ENCODE measurements around the gene OPA1. TPM values are rescaled to one million over a fixed set of nuclear protein-coding genes. Genes with fewer than 3 reads are reported as not detected.

OPA1 gene
- total and polyA plus RNA-seq, 2 of the 13 experiments (the other 11 are each of a cell fraction or from before 2014, with no cell fraction given) = 26.7 to 78.5 TPM

DNA sequence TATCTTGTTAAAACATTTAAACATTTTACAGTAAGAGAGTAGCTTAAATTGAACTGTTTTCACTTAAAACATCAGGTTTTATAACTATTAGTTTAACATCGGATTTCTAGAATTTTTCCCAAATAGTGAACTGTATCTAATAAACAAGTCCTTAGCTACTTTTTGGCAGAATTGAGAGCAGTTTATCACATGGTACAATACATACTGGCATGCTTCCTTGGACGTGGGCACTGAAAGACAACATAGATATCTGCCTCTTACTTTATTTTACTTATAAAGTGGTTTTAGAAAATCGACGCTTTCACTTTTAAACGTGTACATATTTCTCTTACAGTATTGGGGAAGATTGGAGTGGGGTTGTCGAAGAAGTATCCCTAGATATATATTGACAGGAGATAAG lies 52.8 kb downstream of the OPA1 start:
- ATAC-seq (no peak), FAIRE-seq (no peak), DNase-seq (ENCODE audit: low spot score) (no peak)
- Histone ChIP-seq H3K36me3 (replicated peaks in 1 of 2; ENCODE audit: control insufficient read depth in 1 of 2, insufficient read depth in 2 of 2, low read length in 2 of 2) (peaks cover 5 to 66% of the 10 kb centered on the region in 2 experiments; a peak in 4 of 5 replicates), H4K20me1 (ENCODE audit: insufficient read depth, low read length) (no peaks in the 10 kb centered on the region), H3K27ac (ENCODE audit: extremely low read length, insufficient read depth, low read length) (no peak overlapping the region), H2AFZ (ENCODE audit: low read length) (no peak overlapping the region), H3K9me3 (ENCODE audit: low read length) (no peaks in the 10 kb centered on the region), H3K27me3 (ENCODE audit: control insufficient read depth in 1 of 2, insufficient read depth in 2 of 2, low read length in 2 of 2) (no peaks in the 10 kb centered on the region), H3K4me1 (ENCODE audit: insufficient read depth, low read length) (no peaks in the 10 kb centered on the region), H3K4me3 (replicated peaks in 1 of 3; ENCODE audit: insufficient read depth in 1 of 3, low read depth in 2 of 3, low read length in 3 of 3) (no peak overlapping the region), H3K79me2 (ENCODE audit: insufficient read depth, low read length) (no peaks in the 10 kb centered on the region), H3K9ac (ENCODE audit: insufficient read depth, low read depth, low read length) (no peak overlapping the region), H3K4me2 (ENCODE audit: low read depth, low read length) (no peak overlapping the region)
- BruUV-seq (replicated peaks) = no TSS peak
- WGBS (ENCODE audit: low lambda C conversion rate) = 98% methylated on average over 6 of the region's 6 CpGs
- ChIA-PET POLR2A (no interaction called here), CTCF (ENCODE audit: low intra/inter-chr PET ratio, low total read pairs) (no interaction called here)
- intact Hi-C loops (cut with micrococcal nuclease; ENCODE audit: unreplicated experiment) = no loop called here
- TF ChIP-seq ZIK1 (CRISPR knock-in tag; IDR thresholded peaks at IDR 0.05; ENCODE audit: borderline replicate concordance, low read depth) (no peak), ZNF451 (CRISPR knock-in tag; IDR thresholded peaks at IDR 0.05) (no peak), ZMYM2 (CRISPR knock-in tag; IDR thresholded peaks at IDR 0.05) (no peak), MAZ (IDR thresholded peaks at IDR 0.05; ENCODE audit: borderline replicate concordance, low read depth, low read length) (no peak), MAZ (CRISPR knock-in tag; IDR thresholded peaks at IDR 0.05; ENCODE audit: low read depth) (no peak), ZBTB20 (CRISPR knock-in tag; IDR thresholded peaks at IDR 0.05; ENCODE audit: borderline replicate concordance, low read depth) (no peak), GABPB1 (CRISPR knock-in tag; IDR thresholded peaks at IDR 0.05) (no peak), MLLT10 (CRISPR knock-in tag; IDR thresholded peaks at IDR 0.05) (no peak), SAP130 (CRISPR knock-in tag; IDR thresholded peaks at IDR 0.05; ENCODE audit: low read depth) (no peak), RCOR2 (CRISPR knock-in tag; IDR thresholded peaks at IDR 0.05) (no peak), TAF1 (CRISPR knock-in tag; IDR thresholded peaks at IDR 0.05) (no peak), ZEB1 (IDR thresholded peaks at IDR 0.05; ENCODE audit: insufficient replicate concordance, low read depth) (no peak), PHF20 (CRISPR knock-in tag; IDR thresholded peaks at IDR 0.05) (no peak)
- TF ChIP-seq, protein P1, sequence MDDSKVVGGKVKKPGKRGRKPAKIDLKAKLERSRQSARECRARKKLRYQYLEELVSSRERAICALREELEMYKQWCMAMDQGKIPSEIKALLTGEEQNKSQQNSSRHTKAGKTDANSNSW (CRISPR knock-in tag; IDR thresholded peaks at IDR 0.05; ENCODE audit: borderline replicate concordance) = no peak
- TF ChIP-seq, protein P2, sequence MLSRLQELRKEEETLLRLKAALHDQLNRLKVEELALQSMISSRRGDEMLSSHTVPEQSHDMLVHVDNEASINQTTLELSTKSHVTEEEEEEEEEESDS (CRISPR knock-in tag; IDR thresholded peaks at IDR 0.05; ENCODE audit: borderline replicate concordance) = no peak
- TF ChIP-seq, protein P3, sequence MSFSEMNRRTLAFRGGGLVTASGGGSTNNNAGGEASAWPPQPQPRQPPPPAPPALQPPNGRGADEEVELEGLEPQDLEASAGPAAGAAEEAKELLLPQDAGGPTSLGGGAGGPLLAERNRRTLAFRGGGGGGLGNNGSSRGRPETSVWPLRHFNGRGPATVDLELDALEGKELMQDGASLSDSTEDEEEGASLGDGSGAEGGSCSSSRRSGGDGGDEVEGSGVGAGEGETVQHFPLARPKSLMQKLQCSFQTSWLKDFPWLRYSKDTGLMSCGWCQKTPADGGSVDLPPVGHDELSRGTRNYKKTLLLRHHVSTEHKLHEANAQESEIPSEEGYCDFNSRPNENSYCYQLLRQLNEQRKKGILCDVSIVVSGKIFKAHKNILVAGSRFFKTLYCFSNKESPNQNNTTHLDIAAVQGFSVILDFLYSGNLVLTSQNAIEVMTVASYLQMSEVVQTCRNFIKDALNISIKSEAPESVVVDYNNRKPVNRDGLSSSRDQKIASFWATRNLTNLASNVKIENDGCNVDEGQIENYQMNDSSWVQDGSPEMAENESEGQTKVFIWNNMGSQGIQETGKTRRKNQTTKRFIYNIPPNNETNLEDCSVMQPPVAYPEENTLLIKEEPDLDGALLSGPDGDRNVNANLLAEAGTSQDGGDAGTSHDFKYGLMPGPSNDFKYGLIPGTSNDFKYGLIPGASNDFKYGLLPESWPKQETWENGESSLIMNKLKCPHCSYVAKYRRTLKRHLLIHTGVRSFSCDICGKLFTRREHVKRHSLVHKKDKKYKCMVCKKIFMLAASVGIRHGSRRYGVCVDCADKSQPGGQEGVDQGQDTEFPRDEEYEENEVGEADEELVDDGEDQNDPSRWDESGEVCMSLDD (CRISPR knock-in tag; IDR thresholded peaks at IDR 0.05; ENCODE audit: borderline replicate concordance) = no peak
- TF ChIP-seq, protein P4, sequence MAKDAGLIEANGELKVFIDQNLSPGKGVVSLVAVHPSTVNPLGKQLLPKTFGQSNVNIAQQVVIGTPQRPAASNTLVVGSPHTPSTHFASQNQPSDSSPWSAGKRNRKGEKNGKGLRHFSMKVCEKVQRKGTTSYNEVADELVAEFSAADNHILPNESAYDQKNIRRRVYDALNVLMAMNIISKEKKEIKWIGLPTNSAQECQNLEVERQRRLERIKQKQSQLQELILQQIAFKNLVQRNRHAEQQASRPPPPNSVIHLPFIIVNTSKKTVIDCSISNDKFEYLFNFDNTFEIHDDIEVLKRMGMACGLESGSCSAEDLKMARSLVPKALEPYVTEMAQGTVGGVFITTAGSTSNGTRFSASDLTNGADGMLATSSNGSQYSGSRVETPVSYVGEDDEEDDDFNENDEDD (CRISPR knock-in tag; IDR thresholded peaks at IDR 0.05; ENCODE audit: borderline replicate concordance) = no peak
- in situ Hi-C loops (cut with HindIII; ENCODE audit: extremely low pct_ligation_motif_present, low pct_unique_long_range_greater_than_20kb) = no loop called here
